Activated T-helper 17 cell treated with anti-CD3 and anti-CD28 coated beads, Interleukin-2, amount 50 U/mL, for 72 hours (primary cell): ENCODE measurements around the gene HDAC4. TPM values are rescaled to one million over a fixed set of nuclear protein-coding genes. Genes with fewer than 3 reads are reported as not detected.

Experiments
- ATAC-seq: fragments of 150-1000 bp; cut with Tn5 transposase; replicated peaks from 2 replicates; pipeline ENCODE4 v1.10.0; 2021; ENCODE audit warnings: mild to moderate bottlenecking, moderate library complexity
- H3K27ac Mint-ChIP-seq: one replicate; pipeline ENCODE4 v1.8.0; 2022; ENCODE audit warnings: mixed read lengths
- H3K27me3 Mint-ChIP-seq: one replicate; pipeline ENCODE4 v1.8.0; 2022; ENCODE audit warnings: mixed read lengths
- H3K36me3 Mint-ChIP-seq: one replicate; pipeline ENCODE4 v1.8.0; 2022; ENCODE audit warnings: low read depth, mild to moderate bottlenecking, mixed read lengths
- H3K4me1 Mint-ChIP-seq: one replicate; pipeline ENCODE4 v1.8.0; 2022; ENCODE audit warnings: mixed read lengths
- H3K4me3 Mint-ChIP-seq: one replicate; pipeline ENCODE4 v1.8.0; 2022; ENCODE audit warnings: mild to moderate bottlenecking, mixed read lengths
- H3K9me3 Mint-ChIP-seq: one replicate; pipeline ENCODE4 v1.8.0; 2022; ENCODE audit warnings: mixed read lengths
- total RNA-seq, 2 donors: library from RNA; stranded (reverse); gene quantifications; one replicate each; pipeline ENCODE4 v1.2.3, GENCODE V29; 2022

Gene HDAC4
- total RNA-seq, 2 donors from 2014 or later: 34.3 to 52.9 TPM

DNA sequence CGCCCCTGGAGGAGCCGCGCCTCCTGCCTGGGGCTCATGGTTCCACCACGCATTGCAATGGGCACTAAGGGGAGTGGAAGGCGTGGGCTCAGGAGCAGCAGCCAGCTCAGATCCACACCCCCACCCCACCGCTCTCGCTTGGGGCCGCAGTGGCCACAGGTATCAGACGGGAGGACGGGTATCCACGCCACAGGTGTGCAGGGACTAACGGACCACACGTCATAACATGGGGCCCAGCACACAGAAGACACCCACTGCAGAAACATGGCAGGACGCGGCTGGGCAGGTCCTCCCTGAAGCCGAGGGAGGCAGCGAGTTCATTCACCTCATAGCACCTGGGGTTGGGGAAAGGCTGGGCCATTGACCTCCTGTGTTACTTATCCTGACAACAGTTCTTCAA lies 13.0 kb downstream of the HDAC4 start:
- ATAC-seq: no peak
- peaks cover 6% of the 10 kb centered on the region for H3K4me1 Mint-ChIP-seq
- peaks cover 5% of the 10 kb centered on the region for H3K36me3 Mint-ChIP-seq
- no peak overlapping the region for H3K4me3 Mint-ChIP-seq
- no peaks in the 10 kb centered on the region for H3K9me3 Mint-ChIP-seq
- no peak overlapping the region for H3K27ac Mint-ChIP-seq
- H3K27me3 Mint-ChIP-seq: no peaks in the 10 kb centered on the region

DNA sequence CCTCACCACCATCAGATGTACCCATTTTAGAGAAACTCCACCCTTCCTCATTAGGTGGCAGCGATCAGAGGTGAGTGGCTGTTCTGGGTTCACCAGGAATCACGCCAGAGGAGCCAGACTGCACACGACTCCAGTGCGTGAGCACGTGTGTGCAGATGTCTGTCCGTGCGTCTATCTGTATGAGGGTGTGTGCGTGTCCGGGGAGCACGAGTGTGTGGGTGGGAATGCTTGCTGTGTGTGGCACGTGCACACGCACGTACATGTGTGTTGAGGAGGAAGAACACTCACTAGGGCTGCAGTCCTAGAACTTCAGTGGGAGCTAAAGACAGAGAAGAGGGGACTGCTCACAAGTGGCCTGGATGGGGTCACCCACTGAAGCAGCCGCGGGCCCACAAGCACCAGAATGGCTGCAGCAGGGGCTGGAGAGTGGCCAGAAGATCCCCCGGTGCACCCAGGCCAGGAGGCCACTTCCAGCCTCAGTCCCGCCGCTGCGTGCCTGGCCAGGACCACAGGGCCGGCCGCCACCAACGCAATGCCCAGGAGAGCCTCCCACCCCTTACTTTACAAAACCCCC lies 13.9 kb downstream of the HDAC4 start:
- no peak for ATAC-seq
- Mint-ChIP-seq H3K9me3 (no peaks in the 10 kb centered on the region), H3K27ac (no peak overlapping the region), H3K27me3 (no peaks in the 10 kb centered on the region), H3K4me3 (no peak overlapping the region), H3K36me3 (peaks cover 5% of the 10 kb centered on the region), H3K4me1 (peaks cover 7% of the 10 kb centered on the region)

DNA sequence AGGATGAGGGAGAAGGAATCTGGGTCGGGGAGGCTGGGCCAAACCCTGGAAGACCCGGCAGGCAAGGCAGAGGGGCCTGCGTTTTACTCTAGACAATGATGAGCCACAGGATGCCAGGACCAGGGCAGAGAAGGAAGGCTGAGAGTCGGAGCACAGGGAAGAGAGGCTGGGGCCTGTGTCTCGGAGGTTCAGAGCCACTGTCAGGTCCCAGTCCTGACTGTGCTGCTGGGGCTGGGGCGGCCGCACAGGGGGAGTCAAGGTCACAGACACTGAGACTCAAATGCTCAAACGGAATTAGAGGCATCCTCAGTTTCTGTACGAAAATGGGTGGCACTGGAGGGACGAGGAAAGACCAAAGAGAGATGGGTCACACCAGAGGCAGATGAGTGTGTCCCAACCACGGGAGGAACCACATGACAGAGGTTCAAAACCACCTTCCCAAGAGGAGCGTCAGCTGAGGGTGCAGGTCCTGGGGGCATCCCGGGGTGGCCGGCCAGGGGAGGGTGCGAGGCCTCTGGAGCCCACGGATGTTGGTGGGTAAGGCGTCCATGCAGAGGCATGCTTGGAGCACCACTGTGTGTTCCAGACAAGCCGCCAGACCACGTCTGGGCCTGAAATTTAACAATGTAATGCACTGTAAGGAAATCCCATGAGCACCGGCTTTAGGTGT lies 14.7 kb downstream of the HDAC4 start:
- H3K4me3 Mint-ChIP-seq: no peak overlapping the region
- H3K9me3 Mint-ChIP-seq: no peaks in the 10 kb centered on the region
- no peak for ATAC-seq
- peaks cover 5% of the 10 kb centered on the region for H3K36me3 Mint-ChIP-seq
- H3K27me3 Mint-ChIP-seq: no peaks in the 10 kb centered on the region
- H3K27ac Mint-ChIP-seq: no peak overlapping the region
- peaks cover 14% of the 10 kb centered on the region for H3K4me1 Mint-ChIP-seq

DNA sequence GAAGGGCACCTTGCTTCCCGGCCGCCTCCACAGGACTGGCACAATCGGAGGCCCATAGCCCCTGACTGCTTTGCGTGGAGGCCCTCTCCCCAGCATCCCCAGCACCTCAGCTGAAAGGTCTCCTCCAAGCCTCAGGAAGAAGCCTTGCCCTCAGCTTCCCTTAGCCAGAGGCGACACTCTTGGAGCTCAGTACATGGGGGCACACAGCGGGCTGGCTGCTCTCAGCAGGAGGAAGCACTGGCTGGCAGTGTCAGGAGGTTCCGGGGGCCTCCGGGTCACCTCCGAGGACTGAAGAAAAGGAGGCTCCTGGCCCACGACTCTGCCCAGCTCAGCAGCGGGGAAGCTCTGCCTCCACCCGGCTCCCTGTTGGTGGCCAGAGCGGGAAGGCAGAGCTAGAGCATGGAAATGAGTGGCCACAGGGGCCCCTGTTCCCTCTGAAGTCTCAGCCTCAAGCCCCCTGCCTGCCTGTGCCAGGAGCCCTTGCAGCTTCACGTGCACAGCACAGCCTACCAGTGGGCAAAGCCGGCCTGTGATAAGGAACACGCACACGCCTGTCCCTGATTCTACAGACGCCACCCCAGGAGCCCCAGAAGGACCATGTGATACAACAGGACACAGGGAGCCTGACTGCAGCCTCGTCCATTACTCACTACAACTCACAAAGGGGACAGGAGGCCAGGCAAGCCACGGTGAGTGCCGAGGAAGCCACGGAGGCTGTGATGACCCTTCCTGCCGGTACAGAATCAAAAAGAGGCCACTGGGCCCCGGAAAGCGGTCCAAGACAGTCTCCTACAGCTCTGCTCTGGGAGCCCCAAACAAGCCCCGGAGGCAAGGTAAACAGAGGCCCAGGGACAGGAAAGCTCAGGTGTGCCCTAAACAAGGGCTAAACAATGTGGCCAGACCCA lies 15.5 kb downstream of the HDAC4 start:
- no peaks in the 10 kb centered on the region for H3K27me3 Mint-ChIP-seq
- H3K36me3 Mint-ChIP-seq: peaks cover 10% of the 10 kb centered on the region
- peaks cover 22% of the 10 kb centered on the region for H3K4me1 Mint-ChIP-seq
- no peak overlapping the region for H3K4me3 Mint-ChIP-seq
- no peaks in the 10 kb centered on the region for H3K9me3 Mint-ChIP-seq
- no peak overlapping the region for H3K27ac Mint-ChIP-seq
- ATAC-seq: no peak

DNA sequence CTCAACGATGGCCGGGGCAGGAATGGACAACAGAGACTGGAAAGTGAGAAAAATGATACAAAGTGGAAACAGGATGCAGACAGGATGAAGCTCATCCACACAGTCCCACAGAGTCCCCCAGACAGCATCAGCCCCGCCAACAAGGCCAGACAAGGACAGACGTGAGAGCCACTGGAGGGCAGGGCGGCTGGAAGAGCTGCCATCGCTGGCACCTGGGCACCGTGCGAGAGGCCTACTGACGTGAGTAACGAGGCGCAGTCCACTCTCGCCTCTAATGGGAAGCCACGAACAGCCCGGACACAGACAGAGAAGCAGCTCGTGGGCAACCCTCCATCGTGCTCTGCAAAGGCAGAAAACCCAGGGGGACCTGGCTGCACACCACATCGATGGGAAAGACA lies 17.1 kb downstream of the HDAC4 start:
- H3K36me3 Mint-ChIP-seq: peaks cover 6% of the 10 kb centered on the region
- no peaks in the 10 kb centered on the region for H3K27me3 Mint-ChIP-seq
- no peak overlapping the region for H3K27ac Mint-ChIP-seq
- H3K9me3 Mint-ChIP-seq: no peaks in the 10 kb centered on the region
- ATAC-seq: no peak
- peaks cover 30% of the 10 kb centered on the region for H3K4me1 Mint-ChIP-seq
- no peak overlapping the region for H3K4me3 Mint-ChIP-seq

DNA sequence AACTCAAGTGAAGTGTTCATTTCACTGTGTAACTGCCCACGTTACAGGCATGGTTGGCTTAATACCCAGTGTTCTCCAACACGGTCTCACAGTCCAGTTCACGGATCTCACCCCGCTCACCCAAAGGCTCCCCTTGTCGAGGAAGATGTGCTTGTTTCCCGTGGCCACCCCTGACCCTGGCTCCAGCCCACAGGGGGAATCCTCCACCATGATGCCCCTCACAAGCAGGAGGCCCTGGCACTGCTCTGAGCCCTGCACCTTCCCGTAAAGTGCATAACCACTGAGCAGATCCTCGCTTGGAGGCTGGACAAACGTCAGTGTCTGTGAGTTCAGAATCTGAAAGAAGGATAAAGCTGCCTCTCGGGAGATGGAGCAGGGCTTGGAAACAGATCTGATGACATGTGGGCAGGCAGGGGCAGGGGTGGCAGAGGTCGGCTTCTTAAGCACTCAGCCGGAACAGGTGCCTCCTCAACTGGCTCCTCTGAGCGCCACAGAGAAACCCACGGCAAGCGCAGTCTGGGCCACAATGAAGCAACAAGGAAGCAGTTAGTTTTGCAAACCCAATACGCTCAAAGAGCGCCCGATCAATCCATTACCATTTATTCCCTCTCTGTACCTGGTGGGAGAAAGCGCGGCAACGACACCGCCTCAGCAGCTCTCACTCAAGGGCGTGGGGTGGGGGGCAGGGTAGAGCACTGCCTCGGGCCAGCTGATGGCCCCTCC lies 17.6 kb downstream of the HDAC4 start:
- Mint-ChIP-seq H3K4me3 (peak overlapping the region; percentile 84), H3K9me3 (no peaks in the 10 kb centered on the region), H3K27ac (no peak overlapping the region), H3K27me3 (no peaks in the 10 kb centered on the region), H3K4me1 (peaks cover 30% of the 10 kb centered on the region), H3K36me3 (peaks cover 6% of the 10 kb centered on the region)
- ATAC-seq: no peak

DNA sequence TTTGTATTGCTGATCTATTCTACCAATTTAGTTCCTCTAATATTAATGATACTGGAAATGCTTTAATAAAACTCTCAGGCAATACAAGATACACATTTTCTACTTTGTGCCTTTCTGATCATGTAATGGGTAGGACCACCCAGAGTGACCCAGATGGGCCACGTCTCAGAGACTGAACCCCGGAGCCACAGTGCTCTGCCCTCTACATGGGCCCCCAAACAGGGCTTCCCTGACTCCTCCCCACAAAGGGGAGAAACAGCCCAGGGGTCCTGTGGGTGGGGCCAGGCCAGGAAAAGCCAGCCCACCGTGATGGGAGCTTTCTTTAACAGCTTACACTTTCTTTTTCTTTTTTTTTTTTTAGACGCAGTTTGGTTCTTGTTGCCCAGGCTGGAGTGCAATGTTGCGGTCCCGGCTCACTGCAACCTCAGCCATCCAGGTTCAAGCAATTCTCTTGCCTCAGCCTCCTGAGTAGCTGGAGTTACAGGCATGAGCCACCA lies 18.4 kb downstream of the HDAC4 start:
- H3K27me3 Mint-ChIP-seq: no peaks in the 10 kb centered on the region
- no peaks in the 10 kb centered on the region for H3K9me3 Mint-ChIP-seq
- no peak for ATAC-seq
- peak overlapping the region; percentile 96 for H3K27ac Mint-ChIP-seq
- H3K4me3 Mint-ChIP-seq: peak overlapping the region; percentile 84
- H3K36me3 Mint-ChIP-seq: peaks cover 6% of the 10 kb centered on the region
- H3K4me1 Mint-ChIP-seq: peaks cover 30% of the 10 kb centered on the region

DNA sequence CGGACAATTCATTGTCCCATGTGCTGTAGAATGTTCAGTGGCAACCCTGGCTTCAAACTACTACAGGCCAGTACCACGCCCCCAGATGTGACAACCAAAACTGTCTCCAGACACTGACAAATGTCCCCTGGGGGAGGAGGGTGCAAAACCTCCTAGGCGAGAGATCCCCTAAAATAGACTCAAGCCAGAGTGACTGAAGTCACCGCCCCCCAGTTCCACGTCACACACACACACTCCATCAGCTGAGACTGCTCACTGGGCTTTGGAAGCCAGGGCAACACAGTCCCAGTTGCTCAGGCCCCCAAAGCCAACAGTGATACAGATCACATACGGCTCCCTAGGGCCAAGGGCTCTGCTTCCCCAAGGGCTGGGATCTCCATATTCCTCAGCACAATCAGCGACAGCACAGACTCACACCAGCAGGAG lies 19.1 kb downstream of the HDAC4 start:
- no peaks in the 10 kb centered on the region for H3K27me3 Mint-ChIP-seq
- no peaks in the 10 kb centered on the region for H3K9me3 Mint-ChIP-seq
- peak overlapping the region; percentile 84 for H3K4me3 Mint-ChIP-seq
- H3K27ac Mint-ChIP-seq: peak overlapping the region; percentile 96
- H3K36me3 Mint-ChIP-seq: peaks cover 6% of the 10 kb centered on the region
- peaks cover 30% of the 10 kb centered on the region for H3K4me1 Mint-ChIP-seq
- ATAC-seq: peak; percentile 43

DNA sequence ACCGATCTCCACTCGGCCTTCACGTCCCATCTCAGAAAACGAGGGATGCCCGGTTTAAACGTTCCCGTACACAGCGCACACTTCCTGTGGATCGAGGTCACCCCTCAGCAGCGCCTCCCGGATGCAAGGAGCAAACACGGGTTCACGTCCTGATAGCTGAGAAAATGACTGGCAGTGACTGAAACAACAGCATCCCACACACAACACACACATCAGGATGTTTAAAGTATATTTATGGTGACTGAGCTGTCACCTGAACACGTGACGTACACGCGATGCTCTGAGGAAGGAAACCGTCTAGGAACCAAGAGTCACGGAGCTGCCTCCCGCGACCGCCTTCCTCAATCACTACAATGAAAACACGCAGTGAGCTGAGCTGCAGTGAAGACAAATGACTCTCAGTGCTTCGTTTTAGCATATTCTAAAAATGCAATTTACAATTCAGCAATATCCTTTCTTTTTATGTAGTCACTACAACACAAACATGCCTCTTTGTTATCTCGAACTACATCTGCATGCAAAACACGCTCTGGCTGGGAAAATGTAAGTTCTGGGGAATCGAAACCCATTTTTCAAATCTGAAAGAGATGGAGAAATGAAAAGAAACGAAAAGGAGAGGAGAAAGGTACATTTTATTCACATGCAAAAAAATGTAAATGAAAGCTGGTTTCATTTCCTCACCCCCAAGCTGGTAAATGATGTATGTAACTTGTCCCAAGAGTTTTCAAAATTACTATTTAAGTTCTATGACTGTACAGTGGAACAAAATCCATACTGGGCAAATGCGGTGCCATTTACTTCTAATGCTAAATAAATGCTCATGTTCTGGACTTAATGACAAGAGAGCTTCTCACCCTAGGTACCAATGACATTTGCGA lies 19.8 kb downstream of the HDAC4 start:
- Mint-ChIP-seq H3K4me3 (peak overlapping the region; percentile 84), H3K27me3 (no peaks in the 10 kb centered on the region), H3K4me1 (peaks cover 30% of the 10 kb centered on the region), H3K27ac (peak overlapping the region; percentile 96), H3K9me3 (no peaks in the 10 kb centered on the region), H3K36me3 (peaks cover 6% of the 10 kb centered on the region)
- peak; percentile 88 for ATAC-seq

DNA sequence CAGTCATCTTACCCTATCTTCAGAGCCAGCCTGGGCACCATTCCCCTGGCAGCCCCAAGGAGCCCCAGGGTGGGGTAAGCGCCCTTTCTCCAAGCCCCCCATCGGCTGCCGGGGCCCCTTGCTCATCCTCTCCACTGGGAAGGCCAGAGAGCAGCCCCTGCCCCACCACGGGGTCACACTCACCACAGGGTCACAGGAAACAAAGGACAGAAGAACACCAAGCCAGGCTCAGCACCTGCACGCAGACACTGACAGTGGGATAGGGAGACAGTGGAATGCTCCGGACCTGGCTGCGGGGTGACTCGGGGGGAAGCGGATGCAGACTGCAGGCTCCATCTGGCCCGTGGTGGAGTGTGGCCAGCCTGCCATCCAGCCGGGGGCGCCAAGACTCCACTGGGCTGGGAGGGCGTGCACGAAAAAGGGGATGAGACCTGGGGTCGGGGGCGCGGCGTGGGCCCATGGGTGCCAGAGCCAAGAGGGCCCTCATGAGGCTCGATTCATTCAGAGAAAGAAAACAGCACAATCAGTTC lies 21.1 kb downstream of the HDAC4 start:
- Mint-ChIP-seq H3K36me3 (peaks cover 6% of the 10 kb centered on the region), H3K4me3 (peak overlapping the region; percentile 84), H3K9me3 (no peaks in the 10 kb centered on the region), H3K27me3 (no peaks in the 10 kb centered on the region), H3K4me1 (peaks cover 24% of the 10 kb centered on the region), H3K27ac (peak overlapping the region; percentile 96)
- no peak for ATAC-seq

DNA sequence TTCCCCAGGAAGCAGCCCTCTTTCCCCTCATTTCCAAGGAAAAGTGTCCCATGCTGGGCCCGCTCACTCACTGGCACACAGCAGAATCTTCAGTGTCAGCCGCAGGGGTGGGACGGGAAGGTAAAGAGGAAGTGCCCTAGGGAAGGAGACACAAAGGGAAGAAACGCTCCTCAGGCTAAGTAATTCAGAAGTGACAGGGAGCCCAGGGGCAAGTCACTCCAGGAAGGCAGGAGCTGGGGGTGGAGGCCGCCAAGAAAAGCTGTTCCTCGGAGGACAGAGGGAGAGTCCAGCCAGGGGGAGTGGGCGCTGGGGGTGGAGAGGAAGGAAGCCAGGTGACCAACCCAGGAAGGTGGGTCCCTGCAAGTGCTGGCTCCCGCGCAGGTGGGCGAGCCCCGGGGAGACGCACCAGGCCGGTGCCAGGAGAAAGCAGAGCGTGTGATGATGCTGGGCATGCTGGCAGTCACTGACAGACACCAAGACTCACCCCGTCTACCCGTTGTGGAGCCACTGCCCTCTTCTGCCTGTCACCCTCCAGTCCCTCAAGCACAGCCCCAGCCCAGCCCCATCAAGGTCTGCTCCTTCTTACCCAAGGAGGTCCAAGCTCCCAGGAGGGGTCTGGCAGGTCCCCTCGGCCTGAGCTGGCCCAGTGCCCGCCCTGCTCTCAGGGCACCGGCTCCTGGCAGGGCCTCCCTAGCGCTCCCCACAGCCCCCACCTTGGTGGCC lies 21.7 kb downstream of the HDAC4 start:
- Mint-ChIP-seq H3K36me3 (peaks cover 6% of the 10 kb centered on the region), H3K27ac (no peak overlapping the region), H3K27me3 (no peaks in the 10 kb centered on the region), H3K4me1 (peaks cover 24% of the 10 kb centered on the region), H3K9me3 (no peaks in the 10 kb centered on the region), H3K4me3 (peak overlapping the region; percentile 84)
- ATAC-seq: no peak

DNA sequence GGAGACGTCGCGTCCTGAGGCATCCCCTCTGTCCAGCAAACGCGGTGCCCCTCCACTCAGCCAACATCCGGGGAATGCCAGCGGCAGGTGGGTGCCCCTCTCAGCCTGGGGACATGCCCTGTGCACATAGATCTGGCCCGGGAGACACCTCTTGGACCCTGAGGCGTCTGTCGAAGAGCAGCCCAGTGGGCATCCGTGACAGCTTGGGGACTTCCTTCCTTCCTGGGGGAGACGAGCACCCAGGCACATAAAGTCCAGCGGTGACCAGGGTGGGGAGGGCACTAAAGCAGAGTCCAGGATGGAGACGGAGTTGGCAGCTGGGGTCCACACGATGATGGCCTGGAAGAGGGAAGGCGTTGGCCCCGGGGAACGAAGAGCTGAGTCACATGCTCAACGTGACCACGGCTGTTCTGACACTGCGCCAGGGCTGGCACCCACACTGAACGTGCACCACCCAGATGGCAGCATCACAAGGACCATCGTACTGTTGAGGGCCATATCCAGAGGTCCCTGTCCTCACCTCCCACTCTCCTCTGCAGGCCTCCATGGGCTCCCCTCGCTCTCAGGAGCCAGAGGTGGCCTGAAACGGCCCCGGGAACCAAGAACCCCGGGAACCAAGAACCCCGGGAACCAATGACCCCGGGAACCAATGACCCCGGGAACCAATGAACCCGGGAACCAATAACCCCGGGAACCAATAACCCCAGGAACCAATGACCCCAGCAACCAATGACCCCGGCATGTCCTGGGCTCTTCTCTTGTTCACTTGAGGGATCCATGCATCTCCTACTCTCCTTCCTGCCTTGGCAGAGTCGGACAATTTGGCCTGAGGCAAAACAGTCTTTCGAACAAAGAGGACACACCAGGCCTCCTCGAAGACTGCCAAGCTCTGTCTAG lies 22.6 kb downstream of the HDAC4 start:
- Mint-ChIP-seq H3K36me3 (peaks cover 6% of the 10 kb centered on the region), H3K4me1 (peaks cover 24% of the 10 kb centered on the region), H3K27me3 (no peaks in the 10 kb centered on the region), H3K9me3 (no peaks in the 10 kb centered on the region), H3K4me3 (no peak overlapping the region), H3K27ac (no peak overlapping the region)
- no peak for ATAC-seq
